COLO829 (cell line): ENCODE data around the gene ANAPC7.
"Not testable (repeated sequence)": the region's sequence is repeated elsewhere in the genome, so short reads cannot be mapped to it uniquely, and the experiment has no call there.

ENCODE experiments used
- DNase-seq: peaks from one replicate; pipeline ENCODE4 v3.0.0; 2012; ENCODE audit warnings: low spot score

Gene ANAPC7, protein sequence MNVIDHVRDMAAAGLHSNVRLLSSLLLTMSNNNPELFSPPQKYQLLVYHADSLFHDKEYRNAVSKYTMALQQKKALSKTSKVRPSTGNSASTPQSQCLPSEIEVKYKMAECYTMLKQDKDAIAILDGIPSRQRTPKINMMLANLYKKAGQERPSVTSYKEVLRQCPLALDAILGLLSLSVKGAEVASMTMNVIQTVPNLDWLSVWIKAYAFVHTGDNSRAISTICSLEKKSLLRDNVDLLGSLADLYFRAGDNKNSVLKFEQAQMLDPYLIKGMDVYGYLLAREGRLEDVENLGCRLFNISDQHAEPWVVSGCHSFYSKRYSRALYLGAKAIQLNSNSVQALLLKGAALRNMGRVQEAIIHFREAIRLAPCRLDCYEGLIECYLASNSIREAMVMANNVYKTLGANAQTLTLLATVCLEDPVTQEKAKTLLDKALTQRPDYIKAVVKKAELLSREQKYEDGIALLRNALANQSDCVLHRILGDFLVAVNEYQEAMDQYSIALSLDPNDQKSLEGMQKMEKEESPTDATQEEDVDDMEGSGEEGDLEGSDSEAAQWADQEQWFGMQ

DNA sequence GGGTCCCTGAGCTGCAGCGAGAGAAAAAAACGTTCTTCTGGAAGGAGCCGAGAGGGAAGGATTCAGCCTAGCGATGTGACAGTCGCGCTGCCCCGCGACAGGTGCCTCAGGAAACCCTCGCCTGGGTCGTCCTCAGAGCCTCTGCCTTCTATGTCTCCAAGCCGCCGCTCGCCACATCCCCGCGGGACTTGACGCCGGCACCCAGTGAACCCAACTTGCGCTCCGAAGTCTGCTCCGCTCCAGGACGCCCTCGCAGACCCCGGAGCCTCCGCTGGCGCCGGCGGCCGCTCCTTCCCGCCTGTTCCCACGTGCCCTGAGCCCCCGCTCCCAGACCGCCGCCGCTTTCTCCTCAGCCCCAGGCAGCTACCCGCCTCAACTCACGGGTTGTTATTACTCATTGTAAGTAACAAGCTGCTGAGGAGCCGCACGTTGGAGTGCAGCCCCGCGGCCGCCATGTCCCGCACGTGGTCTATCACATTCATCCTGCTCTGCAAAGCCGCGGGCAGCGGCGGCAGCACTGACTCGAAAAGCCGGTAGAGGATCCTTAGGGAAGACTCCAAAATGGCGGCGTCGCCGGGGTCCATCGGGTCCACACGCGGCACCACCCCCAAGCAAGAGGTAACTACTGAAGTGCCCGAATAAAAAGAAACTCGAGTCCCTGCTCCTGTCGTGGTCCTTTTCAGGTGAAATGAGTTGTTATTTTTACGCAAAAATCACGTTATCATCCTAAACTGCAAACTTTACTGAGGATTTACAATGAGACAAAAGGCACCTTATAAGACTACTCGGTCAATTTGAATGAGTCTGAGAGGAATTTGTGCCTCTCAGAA is at the start of gene ANAPC7:
Gene ANAPC7, minus strand, starts transcription at position 563 of the 830 bp plus-strand sequence. Its CDS starts 81 bp downstream, at position 482.
- peak; percentile 96 for DNase-seq

DNA sequence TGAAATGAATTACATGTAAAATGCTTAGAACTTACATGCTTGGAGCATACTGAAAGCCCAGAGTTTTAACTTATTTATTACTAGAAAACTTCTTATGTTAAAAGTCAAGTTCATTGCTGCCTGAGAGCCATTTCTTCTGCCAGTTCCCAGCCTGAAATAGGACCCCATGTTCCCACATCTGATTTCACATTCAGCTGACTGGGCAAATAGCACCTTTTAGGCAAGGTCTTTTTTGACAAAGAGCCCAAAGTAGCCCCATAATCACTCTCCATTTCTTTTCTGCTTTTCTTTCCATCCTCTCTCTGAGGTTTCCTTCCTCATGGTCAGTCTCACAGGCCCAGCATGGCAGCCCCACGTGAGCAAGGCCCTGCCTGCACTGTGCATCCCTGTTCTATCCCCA is 47.8 kb upstream of the ANAPC7 start:
- DNase-seq = no peak

DNA sequence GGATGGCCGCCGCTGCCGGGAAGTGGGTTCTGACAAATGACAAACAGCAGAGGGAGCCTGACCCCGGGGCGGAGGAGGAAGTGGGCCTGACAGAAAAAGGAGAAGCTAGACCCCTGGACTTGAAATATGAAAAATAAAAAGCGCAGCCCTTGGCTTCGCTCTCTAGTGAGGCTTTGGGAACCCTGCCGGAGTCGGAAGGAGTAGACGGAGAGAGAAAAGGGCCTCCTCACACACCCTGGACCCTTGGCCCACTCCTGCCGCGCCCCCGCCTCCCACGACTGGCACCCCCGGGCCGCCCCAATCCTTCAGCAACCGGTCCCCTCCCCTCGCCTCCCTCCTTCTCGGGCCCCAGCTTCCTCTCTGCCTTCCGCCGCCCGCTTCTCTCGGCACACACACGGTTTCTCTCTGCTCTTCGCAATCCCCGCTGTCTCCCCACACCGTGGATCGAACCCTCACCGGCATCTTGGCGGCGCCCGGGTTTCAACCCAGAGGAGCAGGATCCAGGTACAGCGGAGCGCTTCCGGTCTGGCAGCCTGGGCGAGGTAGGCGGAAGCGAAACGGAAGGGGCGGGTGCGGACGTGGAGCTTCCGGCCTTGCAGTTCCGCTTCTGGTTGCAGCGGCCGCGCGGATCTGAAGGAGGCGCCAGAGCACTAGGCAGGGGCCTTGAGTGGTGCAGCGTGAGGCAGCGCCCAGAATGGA is 46.4 kb upstream of the ANAPC7 start, which contains the start of gene ARPC3:
Gene ARPC3, minus strand, starts transcription at position 539 of the 699 bp plus-strand sequence. Its CDS starts 77 bp downstream, at position 462.
- peak; percentile 80 for DNase-seq

DNA sequence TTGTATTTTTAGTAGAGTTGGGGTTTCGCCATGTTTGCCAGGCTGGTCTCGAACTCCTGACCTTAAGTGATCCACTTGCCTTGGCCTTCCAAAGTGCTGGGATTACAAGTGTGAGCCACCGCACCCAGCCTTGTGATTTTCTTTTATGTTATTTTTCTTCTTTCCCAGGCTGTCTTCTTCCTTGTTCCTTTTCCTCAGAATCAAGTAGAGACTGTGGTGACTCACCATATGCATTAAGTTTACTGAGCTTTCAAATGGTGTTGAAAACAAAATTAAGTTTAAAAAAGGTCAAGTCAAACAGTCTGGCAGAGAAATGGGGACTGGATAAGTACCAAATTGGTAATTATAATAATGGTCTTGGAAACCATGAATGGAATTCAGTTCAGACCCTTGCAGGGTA is 40.9 kb upstream of the ANAPC7 start:
- no peak for DNase-seq

DNA sequence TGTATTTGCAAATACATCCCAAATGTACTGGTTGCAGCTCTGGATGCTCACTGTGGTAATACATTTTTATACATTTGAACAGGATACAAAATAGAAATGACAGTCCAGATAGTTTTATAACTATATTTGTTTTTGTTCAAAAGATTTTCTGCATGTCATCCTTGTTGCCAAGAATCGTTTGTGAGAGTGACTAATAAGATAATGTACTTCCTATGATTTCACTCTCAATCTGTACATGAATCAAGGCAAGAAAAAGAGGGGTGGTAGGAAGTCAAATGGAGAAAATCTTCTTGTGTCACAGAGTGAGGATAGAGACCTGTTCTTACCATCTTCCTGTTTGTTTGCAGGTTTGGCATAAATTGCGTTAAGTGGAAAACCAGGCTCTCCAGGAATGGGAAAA is 32.7 kb upstream of the ANAPC7 start:
- DNase-seq = no peak

DNA sequence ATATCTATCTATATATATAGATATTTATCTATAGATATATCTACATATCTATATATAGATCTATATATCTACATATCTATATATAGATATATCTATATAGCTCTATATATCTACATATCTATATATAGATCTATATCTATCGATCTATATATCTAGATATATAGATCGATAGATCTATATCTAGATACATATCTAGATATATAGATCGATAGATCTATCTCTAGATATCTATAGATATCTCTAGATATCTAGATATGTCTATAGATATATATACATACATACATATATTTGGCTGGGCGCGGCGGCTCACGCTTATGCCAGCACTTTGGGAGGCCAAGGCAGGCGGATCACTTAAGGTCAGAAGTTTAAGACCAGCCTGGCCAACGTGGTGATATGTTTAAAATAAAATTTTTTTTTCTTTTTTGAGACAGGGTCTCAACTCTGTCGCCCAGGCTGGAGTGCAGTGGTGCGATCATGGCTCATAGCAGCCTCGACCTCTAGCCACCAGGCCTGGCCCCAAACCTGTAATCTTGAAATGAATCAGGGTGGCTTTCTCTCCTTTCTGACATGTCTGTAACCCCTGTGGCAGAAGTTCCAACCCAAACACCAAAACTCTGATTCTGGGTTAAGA is 28.6 kb upstream of the ANAPC7 start:
- DNase-seq = no peak

DNA sequence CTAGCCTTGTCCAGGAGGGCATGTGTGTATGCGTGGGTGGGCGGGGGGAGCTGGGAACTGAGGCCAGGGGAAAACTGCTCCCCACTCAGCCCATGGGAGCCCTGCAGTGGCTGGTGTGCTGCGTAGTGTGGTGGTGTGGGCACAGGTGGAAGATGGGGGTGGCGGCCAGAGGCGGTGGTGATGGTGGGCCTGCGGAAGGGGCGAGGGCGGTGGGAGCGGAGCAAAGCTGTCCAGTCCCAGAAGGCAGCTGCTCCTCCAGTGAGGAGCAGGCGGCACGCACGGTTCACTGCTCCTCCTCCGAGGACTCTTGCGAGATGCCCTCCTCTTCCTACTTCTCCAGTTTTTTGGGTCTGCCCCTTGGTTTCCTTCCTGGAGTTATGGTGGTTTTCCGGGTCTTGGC is 26.2 kb upstream of the ANAPC7 start:
- not testable (repeated sequence) for DNase-seq

DNA sequence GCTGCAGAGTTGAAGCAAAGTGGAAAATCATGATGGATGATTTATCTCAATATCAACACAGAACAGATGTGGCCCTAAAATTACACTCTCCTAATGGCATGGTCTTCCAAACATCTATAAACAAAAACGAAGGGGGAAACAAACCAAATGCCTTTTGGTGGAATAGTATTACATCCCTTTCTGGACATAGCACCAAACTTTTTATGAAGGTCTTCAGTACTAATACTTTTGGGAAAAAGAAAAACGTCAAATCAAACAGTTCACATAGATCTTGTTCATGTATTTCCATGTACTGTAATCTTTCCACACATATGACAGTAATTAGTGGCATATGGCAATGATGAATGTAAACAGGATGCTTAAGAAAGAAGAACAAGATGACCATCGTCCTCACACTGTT is 22.9 kb upstream of the ANAPC7 start:
- DNase-seq = no peak

DNA sequence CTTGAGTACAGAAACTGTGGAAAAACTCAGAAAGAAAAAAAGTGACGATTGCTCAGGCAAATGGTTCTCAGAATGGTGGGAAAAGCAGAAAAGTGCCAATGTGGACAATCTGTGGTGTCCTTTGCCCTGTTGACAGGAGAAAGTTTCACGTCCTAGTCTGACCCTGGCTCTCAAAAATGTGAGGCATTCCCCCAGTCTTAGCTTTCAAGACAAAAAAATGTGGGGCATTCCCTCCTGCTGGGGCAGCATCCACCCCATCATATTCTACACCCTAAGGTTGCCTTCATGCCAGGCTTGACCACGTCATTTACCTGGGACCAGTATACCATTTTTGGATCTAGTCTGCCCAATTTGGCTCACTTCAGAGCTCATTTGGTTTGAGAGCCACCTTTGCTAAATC is 20.7 kb upstream of the ANAPC7 start:
- no peak for DNase-seq

DNA sequence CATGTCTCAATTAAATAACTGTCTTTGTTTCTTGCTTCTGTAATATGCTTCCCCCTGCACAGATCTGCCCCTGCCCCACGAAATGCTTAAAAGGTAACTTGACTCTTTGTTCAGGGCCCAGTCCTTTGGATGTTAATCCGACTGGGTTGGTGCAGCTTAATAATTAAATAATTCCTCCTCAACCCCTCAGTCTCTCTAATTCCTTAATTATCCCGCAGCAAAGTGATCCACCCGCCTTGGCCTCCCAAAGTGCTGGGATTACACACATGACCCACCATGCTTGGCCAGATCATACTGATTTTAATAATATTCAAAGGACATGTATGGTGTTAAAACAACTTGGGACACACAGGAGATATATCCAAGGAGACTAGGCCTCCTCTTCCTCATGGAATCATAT is 18.2 kb upstream of the ANAPC7 start:
- no peak for DNase-seq

DNA sequence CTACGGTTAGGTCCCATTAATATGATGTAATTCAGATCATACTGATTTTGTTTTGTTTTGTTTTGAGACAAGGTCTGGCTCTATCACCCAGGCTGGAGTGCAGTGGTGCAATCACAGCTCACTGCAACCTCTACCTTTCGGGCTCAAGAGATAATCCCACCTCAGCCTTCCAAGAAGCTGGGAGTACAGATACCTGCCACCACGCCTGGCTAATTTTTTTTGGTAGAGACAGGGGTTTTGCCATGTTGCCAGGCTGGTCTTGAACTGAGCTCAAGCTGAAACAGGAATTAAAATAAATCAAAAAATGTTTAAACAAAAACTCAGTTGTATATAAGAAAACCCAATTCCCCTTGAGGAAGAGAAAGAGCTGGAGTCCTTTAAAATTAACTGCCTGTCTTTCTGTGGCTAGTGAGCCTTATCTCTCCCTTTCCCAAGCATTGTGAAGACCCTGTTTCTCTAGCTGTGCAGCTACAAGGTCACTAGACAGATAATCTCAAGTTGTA is 17.7 kb upstream of the ANAPC7 start:
- DNase-seq = no peak

DNA sequence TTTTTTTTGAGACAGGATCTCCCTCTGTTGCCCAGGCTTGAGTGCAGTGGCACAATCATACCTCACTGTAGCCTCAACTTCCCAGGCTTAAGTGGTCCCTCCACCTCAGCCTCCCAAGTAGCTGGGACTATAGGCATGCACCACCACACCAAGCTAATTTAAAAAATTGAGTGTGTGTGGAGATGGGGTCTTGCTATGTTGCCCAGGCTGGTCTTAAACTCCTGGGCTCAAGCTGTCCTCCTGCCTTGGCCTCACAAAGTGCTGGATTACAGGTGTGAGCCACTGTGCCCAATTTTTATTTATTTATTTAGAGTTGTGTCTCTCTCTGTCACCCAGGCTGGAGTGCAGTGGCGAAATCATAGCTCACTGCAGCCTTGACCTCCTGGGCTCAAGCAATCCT is 17.1 kb upstream of the ANAPC7 start:
- not testable (repeated sequence) for DNase-seq

DNA sequence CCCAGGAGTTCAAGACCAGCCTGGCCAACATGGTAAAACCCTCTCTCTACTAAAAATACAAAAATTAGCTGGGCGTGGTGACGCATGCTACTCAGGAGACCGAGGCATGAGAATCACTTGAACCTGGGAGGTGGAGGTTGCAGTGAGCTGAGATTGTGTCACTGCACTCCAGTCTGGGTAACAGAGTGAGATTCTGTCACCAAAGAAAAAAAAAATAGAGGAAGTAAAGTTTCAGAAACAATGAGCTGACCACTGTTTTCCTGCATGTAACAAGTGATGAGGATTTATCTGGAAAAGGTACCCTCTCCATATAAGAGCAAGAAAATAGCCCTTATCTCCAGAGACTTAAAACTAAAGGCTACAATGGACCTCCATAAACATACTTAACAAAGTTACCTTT is 13.6 kb upstream of the ANAPC7 start:
- DNase-seq = not testable (repeated sequence)

DNA sequence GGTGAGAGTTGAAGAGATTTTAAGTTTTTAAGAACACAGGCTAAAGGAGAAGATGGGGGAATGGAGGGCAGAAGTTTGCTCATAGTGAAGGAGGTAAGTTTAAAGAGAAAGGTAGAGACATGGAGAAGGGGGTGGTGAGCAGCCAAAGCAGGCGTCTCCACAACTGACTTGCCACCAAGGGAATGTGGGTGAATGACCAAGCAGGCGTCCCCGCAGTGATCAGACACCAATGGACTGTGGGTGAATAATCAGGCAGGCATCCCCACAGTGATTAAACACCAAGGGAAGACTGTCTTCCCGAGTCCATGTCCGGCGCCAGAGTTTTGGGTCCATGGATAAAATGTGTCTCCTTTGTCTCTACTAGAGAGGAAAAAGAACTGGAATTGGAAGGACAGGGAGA is 6.6 kb upstream of the ANAPC7 start:
- DNase-seq = not testable (repeated sequence)

DNA sequence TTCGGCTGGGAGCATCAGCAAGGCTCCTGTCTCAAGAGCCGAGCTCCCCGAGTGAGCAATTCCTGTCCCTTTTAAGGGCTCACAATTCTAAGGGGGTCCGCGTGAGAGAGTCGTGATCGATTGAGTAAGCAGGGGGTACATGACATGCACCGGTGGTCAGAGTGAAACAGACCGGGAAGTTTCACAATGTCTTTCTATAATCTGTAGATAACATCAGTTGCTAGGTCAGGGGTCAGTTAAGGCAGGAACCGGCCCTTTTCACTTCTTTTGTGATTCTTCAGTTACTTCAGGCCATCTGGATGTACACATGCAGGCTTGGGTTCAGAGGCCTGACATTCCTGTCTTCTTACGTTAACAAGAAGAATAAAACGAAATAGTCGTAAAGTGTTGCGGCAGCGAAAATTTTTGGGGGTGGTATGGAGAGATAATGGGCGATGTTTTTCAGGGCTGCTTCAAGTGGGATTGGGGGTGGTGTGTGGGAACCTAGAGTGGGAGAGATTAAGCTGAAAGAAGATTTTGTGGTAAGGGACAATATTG is 1.7 kb upstream of the ANAPC7 start:
- not testable (repeated sequence) for DNase-seq

DNA sequence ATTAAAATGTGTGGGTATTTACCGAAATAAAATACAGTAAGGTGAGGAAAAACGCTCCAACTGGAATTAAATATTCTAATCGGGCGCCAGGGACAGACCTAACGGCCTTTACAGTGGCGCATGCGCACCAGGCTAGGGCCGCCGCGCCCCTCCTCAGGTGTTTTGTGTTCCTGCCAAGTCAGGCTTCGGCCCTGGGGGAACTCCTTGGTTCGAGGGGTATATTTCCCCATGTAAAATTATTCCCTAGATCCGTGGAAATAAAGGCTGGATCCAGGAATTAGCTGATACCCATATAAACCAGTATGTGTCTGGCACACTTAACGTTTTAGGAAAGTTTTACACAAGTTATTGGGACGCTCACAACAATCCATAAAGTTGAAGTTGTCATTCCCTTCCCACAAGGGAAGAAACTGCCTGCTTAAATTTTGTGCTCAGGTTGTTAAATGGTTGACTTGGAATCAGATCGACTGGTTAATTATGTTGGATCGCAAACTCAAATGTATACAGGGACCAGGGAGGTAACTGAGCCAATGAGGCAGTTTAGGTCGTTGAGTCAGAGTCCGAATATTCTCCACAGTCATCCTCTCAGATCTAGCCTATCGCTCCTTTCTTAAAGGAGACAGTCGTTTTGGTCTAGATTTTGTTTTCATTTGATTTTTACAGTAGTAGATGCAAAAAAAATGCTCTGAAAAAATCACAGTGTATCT is 621 bp upstream of the ANAPC7 start:
- peak; percentile 93 for DNase-seq

DNA sequence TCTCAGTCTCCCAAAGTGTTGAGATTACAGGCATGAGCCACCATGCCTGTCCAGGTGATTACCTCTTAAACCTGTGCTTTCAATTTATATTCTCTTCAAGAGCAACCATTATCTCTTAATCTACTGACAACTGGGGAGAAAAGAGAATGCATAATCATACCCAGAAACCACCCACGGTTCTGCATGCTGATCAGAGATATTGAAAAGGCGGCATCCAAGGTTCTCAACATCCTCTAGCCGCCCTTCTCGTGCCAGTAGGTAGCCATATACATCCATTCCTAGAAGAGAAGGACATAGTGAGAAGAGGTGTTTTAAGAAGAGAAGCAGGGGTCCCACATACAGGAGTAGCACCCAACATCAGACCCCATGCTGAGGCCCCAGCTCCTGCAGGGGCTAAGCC is 20.8 kb downstream of the ANAPC7 start:
- DNase-seq = no peak

DNA sequence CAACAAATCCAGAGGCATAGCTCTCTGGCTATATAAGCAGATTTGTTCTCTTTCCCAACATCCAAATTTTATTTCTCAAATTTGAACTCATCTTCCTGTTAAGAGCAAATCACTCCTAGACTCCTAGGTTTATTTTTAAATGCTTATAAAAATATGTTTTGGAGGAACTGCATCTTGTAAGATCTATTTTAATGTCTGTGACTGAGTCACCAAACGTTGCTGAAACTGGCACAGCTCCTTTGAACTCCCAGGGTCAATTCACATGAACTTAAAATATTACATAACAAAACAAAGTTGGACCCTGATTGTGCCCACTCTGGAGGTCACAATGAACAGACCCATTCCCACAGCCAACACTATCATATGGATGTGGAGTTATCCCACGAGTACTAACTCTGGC is 23.9 kb downstream of the ANAPC7 start:
- DNase-seq = no peak

DNA sequence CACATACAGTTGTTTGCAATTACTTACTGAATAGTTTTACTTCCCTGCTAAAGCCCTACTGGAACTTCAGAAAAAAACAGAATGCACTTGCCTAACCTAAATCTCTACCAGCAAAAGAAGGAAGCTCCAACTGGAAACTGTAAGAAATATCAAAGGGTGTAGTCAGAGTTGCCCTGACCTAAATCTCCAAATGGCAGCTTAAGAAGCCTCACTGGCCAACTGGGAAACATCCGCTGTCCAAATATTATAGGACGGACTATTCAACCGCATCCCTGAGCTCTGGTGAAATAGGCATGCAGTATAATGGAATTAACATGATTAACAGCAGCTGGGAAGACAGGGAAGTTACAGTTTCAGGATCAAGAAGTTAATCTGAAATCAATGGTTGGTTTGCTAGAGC is 24.3 kb downstream of the ANAPC7 start:
- DNase-seq = no peak

DNA sequence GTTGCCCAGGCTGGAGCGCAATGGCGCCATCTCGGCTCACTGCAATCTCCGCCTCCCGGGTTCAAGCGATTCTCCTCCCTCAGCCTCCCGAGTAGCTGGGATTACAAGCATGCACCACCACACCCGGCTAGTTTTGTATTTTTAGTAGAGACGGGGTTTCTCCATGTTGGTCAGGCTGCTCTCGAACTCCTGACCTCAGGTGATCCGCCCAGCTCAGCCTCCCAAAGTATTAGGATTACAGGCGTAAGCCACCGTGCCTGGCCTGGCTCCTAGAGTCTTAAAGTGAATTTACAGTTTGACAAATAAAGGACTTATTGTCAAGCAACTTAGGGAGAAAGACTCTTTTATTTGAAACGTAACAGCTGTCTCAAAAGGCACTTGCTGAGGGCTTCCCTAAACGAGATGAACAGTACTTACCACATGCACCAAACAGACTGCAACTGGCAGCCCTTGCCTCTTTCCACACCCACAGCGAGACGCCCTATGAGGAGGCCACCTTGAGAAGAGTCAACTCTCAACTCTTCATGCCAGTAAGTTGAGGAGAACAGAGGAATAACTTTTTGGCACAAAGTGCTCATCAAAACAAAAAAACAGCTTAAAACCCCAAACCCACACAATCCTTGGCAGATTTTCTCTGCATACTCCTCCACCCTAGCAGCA is 25.2 kb downstream of the ANAPC7 start:
- peak; percentile 80 for DNase-seq
